HEK293 (cell line): ENCODE results near the gene HMX1.

ENCODE experiments used
- CTCF ChIA-PET: fragments of 350-600 bp; formaldehyde crosslinking; extraction: SDS; loops from one replicate; lab custom pipeline; 2021; ENCODE audit warnings: antibody characterized with exemption; lab: Yijun Ruan, JAX
- POLR2A ChIA-PET: fragments of 300-600 bp; formaldehyde crosslinking; extraction: SDS; loops from one replicate; lab custom pipeline; 2020; ENCODE audit warnings: antibody characterized with exemption, inconsistent platforms; lab: Yijun Ruan, JAX
- H3K27ac ChIP-seq: fragments of 200-500 bp; sonication (Bioruptor generic); 2 replicates; pipeline ENCODE4 v1.5.1; 2014; ENCODE audit warnings: low read depth, low read length, control low read depth, inconsistent platforms; ENCODE audit errors: extremely low read depth
- H3K36me3 ChIP-seq, 2 experiments: fragments of 200-500 bp in 1 of 2; sonication (Bioruptor generic) in 1 of 2; 1 replicate in 1 of 2; 2 replicates in 1 of 2; pipeline ENCODE4 v1.5.1; 2014 to 2017; ENCODE audit warnings: inconsistent platforms in 2 of 2, low read length in 2 of 2; ENCODE audit not compliant: control insufficient read depth in 2 of 2, insufficient read depth in 1 of 2
- H3K4me1 ChIP-seq: fragments of 200-500 bp; sonication (Bioruptor generic); 2 replicates; pipeline ENCODE4 v1.5.1; 2014; ENCODE audit warnings: mild to moderate bottlenecking, low read length, inconsistent platforms; ENCODE audit not compliant: control insufficient read depth, insufficient read depth
- H3K4me3 ChIP-seq: 2 replicates; pipeline ENCODE4 v1.5.1; 2011; ENCODE audit warnings: low read depth, mild to moderate bottlenecking, control low read depth, low read length, moderate library complexity
- H3K9me3 ChIP-seq: fragments of 200-500 bp; sonication (Bioruptor generic); 2 replicates; pipeline ENCODE4 v1.5.1; 2014; ENCODE audit warnings: low read depth, low read length, inconsistent platforms; ENCODE audit not compliant: control insufficient read depth, insufficient read depth
- EGR2 ChIP-seq: fragments of 450-650 bp; formaldehyde crosslinking; IDR thresholded peaks from 2 replicates; pipeline ENCODE4 v1.5.1; 2016; ENCODE audit warnings: low read depth, missing biosample characterization, missing genetic modification characterization
- MEIS1 ChIP-seq: sonication (generic); formaldehyde crosslinking; IDR thresholded peaks from 2 replicates; pipeline ENCODE4 v1.8.1; 2022; ENCODE audit warnings: missing genetic modification reagents, mild to moderate bottlenecking, borderline replicate concordance
- MZF1 ChIP-seq: fragments of 450-650 bp; formaldehyde crosslinking; IDR thresholded peaks from 2 replicates; pipeline ENCODE4 v1.5.1; 2017; ENCODE audit warnings: missing biosample characterization, missing genetic modification characterization, borderline replicate concordance
- PRDM1 ChIP-seq: fragments of 450-650 bp; formaldehyde crosslinking; IDR thresholded peaks from 2 replicates; pipeline ENCODE4; 2016; ENCODE audit warnings: missing biosample characterization, missing genetic modification characterization
- ZFP3 ChIP-seq: fragments of 450-650 bp; formaldehyde crosslinking; IDR thresholded peaks from 2 replicates; pipeline ENCODE4 v1.5.1; 2016; ENCODE audit warnings: low read depth, missing biosample characterization, missing genetic modification characterization
- ZNF133 ChIP-seq: fragments of 450-650 bp; formaldehyde crosslinking; IDR thresholded peaks from 2 replicates; pipeline ENCODE4 v1.5.1; 2016; ENCODE audit warnings: missing biosample characterization, missing genetic modification characterization
- ZNF140 ChIP-seq: fragments of 450-650 bp; formaldehyde crosslinking; IDR thresholded peaks from 2 replicates; pipeline ENCODE4 v1.5.1; 2016; ENCODE audit warnings: missing biosample characterization, missing genetic modification characterization
- ZNF146 ChIP-seq: fragments of 450-650 bp; formaldehyde crosslinking; IDR thresholded peaks from 2 replicates; pipeline ENCODE4 v1.5.1; 2016; ENCODE audit warnings: missing biosample characterization, missing genetic modification characterization
- ZNF184 ChIP-seq: fragments of 450-650 bp; IDR thresholded peaks from 2 replicates; pipeline ENCODE4 v1.5.1; 2018; ENCODE audit warnings: missing biosample characterization, mild to moderate bottlenecking, missing genetic modification characterization
- ZNF350 ChIP-seq: fragments of 450-650 bp; formaldehyde crosslinking; IDR thresholded peaks from 2 replicates; pipeline ENCODE4 v1.5.0; 2017; ENCODE audit warnings: missing biosample characterization, mild to moderate bottlenecking, missing genetic modification characterization
- ZNF398 ChIP-seq: fragments of 450-650 bp; formaldehyde crosslinking; IDR thresholded peaks from 2 replicates; pipeline ENCODE4 v1.5.1; 2017; ENCODE audit warnings: missing biosample characterization, missing genetic modification characterization
- ZNF501 ChIP-seq: fragments of 450-650 bp; formaldehyde crosslinking; IDR thresholded peaks from 2 replicates; pipeline ENCODE4 v1.5.1; 2016; ENCODE audit warnings: missing biosample characterization, missing genetic modification characterization
- ZNF548 ChIP-seq: fragments of 450-650 bp; formaldehyde crosslinking; IDR thresholded peaks from 2 replicates; pipeline ENCODE4 v1.5.1; 2016; ENCODE audit warnings: missing biosample characterization, missing genetic modification characterization
- ZNF549 ChIP-seq: fragments of 450-650 bp; IDR thresholded peaks from 2 replicates; pipeline ENCODE4 v1.5.1; 2018; ENCODE audit warnings: missing biosample characterization, missing genetic modification characterization, mild to moderate bottlenecking, inconsistent platforms, moderate library complexity
- ZNF624 ChIP-seq: fragments of 450-650 bp; formaldehyde crosslinking; IDR thresholded peaks from 2 replicates; pipeline ENCODE4 v1.5.1; 2017; ENCODE audit warnings: missing biosample characterization, missing genetic modification characterization
- ZNF791 ChIP-seq: fragments of 450-650 bp; formaldehyde crosslinking; IDR thresholded peaks from 2 replicates; pipeline ENCODE4 v1.5.1; 2016; ENCODE audit warnings: missing biosample characterization, missing genetic modification characterization
- ZNF830 ChIP-seq: fragments of 450-650 bp; IDR thresholded peaks from 2 replicates; pipeline ENCODE4 v1.5.0; 2018; ENCODE audit warnings: missing biosample characterization, missing genetic modification characterization, low read depth, mild to moderate bottlenecking, moderate library complexity
- ZSCAN23 ChIP-seq: fragments of 450-650 bp; formaldehyde crosslinking; IDR thresholded peaks from 2 replicates; pipeline ENCODE4 v1.5.1; 2016; ENCODE audit warnings: missing biosample characterization, missing genetic modification characterization
- TF ChIP-seq, protein P1 (sequence below): fragments of 450-650 bp; formaldehyde crosslinking; IDR thresholded peaks from 2 replicates; pipeline ENCODE4 v1.5.1; 2017; ENCODE audit warnings: missing biosample characterization, missing genetic modification characterization
- TF ChIP-seq, protein P2 (sequence below): fragments of 450-650 bp; formaldehyde crosslinking; conservative IDR thresholded peaks from 2 replicates; pipeline ENCODE4 v1.5.1; 2016; ENCODE audit warnings: low read depth, missing biosample characterization, missing genetic modification characterization

The HMX1 gene

GRCh38 chr4:8866828-8867623 is 4.6 kb downstream of the HMX1 start:
- POLR2A ChIA-PET = no interaction called here
- no peak for TF ChIP-seq ZNF398 (tag by site-specific recombination)
- no peak for TF ChIP-seq ZNF624 (tag by site-specific recombination)
- TF ChIP-seq ZNF350 (tag by site-specific recombination) = no peak
- TF ChIP-seq MEIS1 (CRISPR knock-in tag) = no peak
- TF ChIP-seq ZNF548 = no peak
- TF ChIP-seq PRDM1 (tag by site-specific recombination) = no peak
- no peak for TF ChIP-seq ZNF501 (tag by site-specific recombination)
- no peak for TF ChIP-seq EGR2 (tag by site-specific recombination)
- no peak for TF ChIP-seq ZNF830 (tag by site-specific recombination)
- TF ChIP-seq, protein P1, sequence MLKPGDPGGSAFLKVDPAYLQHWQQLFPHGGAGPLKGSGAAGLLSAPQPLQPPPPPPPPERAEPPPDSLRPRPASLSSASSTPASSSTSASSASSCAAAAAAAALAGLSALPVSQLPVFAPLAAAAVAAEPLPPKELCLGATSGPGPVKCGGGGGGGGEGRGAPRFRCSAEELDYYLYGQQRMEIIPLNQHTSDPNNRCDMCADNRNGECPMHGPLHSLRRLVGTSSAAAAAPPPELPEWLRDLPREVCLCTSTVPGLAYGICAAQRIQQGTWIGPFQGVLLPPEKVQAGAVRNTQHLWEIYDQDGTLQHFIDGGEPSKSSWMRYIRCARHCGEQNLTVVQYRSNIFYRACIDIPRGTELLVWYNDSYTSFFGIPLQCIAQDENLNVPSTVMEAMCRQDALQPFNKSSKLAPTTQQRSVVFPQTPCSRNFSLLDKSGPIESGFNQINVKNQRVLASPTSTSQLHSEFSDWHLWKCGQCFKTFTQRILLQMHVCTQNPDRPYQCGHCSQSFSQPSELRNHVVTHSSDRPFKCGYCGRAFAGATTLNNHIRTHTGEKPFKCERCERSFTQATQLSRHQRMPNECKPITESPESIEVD (tag by site-specific recombination) = no peak
- TF ChIP-seq MZF1 = no peak
- no peak for TF ChIP-seq ZNF549 (tag by site-specific recombination)
- TF ChIP-seq ZNF184 = no peak
- no peak for TF ChIP-seq ZNF133 (tag by site-specific recombination)
- TF ChIP-seq ZNF140 (tag by site-specific recombination) = no peak
- no peak for TF ChIP-seq ZNF791
- no peak for TF ChIP-seq ZFP3
- TF ChIP-seq, protein P2, sequence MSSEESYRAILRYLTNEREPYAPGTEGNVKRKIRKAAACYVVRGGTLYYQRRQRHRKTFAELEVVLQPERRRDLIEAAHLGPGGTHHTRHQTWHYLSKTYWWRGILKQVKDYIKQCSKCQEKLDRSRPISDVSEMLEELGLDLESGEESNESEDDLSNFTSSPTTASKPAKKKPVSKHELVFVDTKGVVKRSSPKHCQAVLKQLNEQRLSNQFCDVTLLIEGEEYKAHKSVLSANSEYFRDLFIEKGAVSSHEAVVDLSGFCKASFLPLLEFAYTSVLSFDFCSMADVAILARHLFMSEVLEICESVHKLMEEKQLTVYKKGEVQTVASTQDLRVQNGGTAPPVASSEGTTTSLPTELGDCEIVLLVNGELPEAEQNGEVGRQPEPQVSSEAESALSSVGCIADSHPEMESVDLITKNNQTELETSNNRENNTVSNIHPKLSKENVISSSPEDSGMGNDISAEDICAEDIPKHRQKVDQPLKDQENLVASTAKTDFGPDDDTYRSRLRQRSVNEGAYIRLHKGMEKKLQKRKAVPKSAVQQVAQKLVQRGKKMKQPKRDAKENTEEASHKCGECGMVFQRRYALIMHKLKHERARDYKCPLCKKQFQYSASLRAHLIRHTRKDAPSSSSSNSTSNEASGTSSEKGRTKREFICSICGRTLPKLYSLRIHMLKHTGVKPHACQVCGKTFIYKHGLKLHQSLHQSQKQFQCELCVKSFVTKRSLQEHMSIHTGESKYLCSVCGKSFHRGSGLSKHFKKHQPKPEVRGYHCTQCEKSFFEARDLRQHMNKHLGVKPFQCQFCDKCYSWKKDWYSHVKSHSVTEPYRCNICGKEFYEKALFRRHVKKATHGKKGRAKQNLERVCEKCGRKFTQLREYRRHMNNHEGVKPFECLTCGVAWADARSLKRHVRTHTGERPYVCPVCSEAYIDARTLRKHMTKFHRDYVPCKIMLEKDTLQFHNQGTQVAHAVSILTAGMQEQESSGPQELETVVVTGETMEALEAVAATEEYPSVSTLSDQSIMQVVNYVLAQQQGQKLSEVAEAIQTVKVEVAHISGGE (tag by site-specific recombination) = no peak
- no peak for TF ChIP-seq ZSCAN23 (tag by site-specific recombination)
- TF ChIP-seq ZNF146 (tag by site-specific recombination) = no peak
- no peak overlapping the region for H3K27ac ChIP-seq
- no peak overlapping the region for H3K4me3 ChIP-seq
- H3K4me1 ChIP-seq = no peaks in the 10 kb centered on the region
- H3K9me3 ChIP-seq = no peaks in the 10 kb centered on the region
- CTCF ChIA-PET = no interaction called here
- peaks cover 0 to 26% of the 10 kb centered on the region in 2 experiments; a peak in 1 of 3 replicates for H3K36me3 ChIP-seq
